ENCODE results near the gene ZSCAN2. TPM values are rescaled to one million over a fixed set of nuclear protein-coding genes. Genes with fewer than 3 reads are reported as not detected.
A peak's percentile ranks its signal among the peaks of the same experiment; 100 is the strongest.

ZSCAN2 gene
- total RNA-seq, 1 donor from 2014 or later, result 13.6 TPM

DNA sequence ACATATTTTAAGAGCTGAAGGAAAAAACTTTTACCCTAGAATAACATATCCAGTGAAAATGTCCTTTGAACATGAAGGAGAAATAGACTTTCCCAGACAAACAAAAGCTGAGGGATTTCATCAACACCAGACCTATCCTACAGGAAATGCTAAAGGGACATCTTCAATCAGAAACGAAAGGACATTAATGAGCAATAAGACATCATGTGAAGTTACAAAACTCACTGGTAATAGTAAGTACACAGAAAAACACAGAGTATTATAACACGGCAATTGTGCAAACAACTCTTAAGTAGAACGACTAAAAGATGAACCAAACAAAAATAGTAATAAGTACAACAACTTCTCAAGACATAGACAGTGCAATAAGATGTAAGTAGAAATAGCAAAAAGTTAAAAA is 3.5 kb upstream of the ZSCAN2 start:
- peaks cover 4 to 12% (median 9%) of the 10 kb centered on the region in 3 donors for H3K4me1 ChIP-seq (ENCODE audit: control insufficient read depth in 3 of 3, insufficient read depth in 3 of 3, low read length in 3 of 3)
- H3K4me3 ChIP-seq (ENCODE audit: low read length in 3 of 3), result no peak overlapping the region
- H3K27me3 ChIP-seq (ENCODE audit: control insufficient read depth in 3 of 3, insufficient read depth in 3 of 3, low read length in 3 of 3), result no peaks in the 10 kb centered on the region
- H3K9ac ChIP-seq (ENCODE audit: low read depth in 1 of 3, low read length in 3 of 3), result no peak overlapping the region
- H3K9me3 ChIP-seq (ENCODE audit: control insufficient read depth in 3 of 3, low read length in 3 of 3), result no peaks in the 10 kb centered on the region
- no peaks in the 10 kb centered on the region for H3K36me3 ChIP-seq (ENCODE audit: control insufficient read depth in 3 of 3, insufficient read depth in 3 of 3, low read length in 3 of 3)
- no peak overlapping the region for H3K27ac ChIP-seq (ENCODE audit: low read depth, low read length)

DNA sequence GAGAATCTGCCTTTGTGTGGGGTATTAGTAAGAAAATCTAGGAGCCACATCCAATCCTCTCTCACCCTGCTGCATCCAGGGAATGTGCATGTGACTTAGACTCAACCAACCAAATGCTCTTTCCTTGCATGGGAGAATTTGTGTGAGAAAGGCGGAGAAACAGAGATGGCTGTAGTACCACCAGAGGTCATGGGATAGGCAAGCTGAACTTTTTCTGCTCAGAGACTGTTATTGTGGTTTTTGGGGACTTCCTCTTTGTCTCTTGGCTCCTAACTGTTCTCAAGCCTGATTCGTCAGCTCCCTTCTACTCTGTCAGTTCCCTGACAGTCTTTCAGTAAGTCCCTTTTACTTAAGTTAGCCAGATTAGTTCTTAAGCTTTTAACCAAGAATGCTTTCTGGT is 2.6 kb upstream of the ZSCAN2 start:
- H3K4me3 ChIP-seq (ENCODE audit: low read length in 3 of 3), result no peak overlapping the region
- no peak overlapping the region for H3K9ac ChIP-seq (ENCODE audit: low read depth in 1 of 3, low read length in 3 of 3)
- H3K27ac ChIP-seq (ENCODE audit: low read depth, low read length), result peak overlapping the region; percentile 7
- H3K27me3 ChIP-seq (ENCODE audit: control insufficient read depth in 3 of 3, insufficient read depth in 3 of 3, low read length in 3 of 3), result no peaks in the 10 kb centered on the region
- H3K4me1 ChIP-seq (ENCODE audit: control insufficient read depth in 3 of 3, insufficient read depth in 3 of 3, low read length in 3 of 3), result peaks cover 4 to 12% (median 9%) of the 10 kb centered on the region in 3 donors
- H3K9me3 ChIP-seq (ENCODE audit: control insufficient read depth in 3 of 3, low read length in 3 of 3), result no peaks in the 10 kb centered on the region
- H3K36me3 ChIP-seq (ENCODE audit: control insufficient read depth in 3 of 3, insufficient read depth in 3 of 3, low read length in 3 of 3), result no peaks in the 10 kb centered on the region

DNA sequence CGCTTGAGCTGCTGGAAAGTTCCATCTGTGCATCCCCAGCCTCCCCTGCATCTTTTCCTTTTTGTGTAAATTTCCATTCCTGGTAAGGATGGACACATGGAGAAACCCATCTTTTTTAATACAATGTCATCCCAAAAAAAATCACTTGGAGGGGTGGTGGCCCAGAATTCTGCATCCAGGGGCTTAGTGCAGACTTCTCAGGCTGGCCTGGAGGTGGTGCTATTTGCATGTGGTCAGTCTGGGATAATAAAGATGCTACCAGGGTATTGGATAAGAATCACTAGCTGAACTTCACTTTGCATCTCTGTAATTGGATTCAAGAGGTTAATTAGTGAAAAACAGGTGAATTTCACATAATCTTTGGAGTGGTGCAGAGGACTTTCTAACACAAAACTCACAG is 1.8 kb upstream of the ZSCAN2 start:
- Histone ChIP-seq H3K27me3 (ENCODE audit: control insufficient read depth in 3 of 3, insufficient read depth in 3 of 3, low read length in 3 of 3) (no peaks in the 10 kb centered on the region), H3K9me3 (ENCODE audit: control insufficient read depth in 3 of 3, low read length in 3 of 3) (no peaks in the 10 kb centered on the region), H3K36me3 (ENCODE audit: control insufficient read depth in 3 of 3, insufficient read depth in 3 of 3, low read length in 3 of 3) (peaks cover 3 to 5% (median 4%) of the 10 kb centered on the region in 3 donors), H3K4me3 (ENCODE audit: low read length in 3 of 3) (no peak overlapping the region), H3K4me1 (ENCODE audit: control insufficient read depth in 3 of 3, insufficient read depth in 3 of 3, low read length in 3 of 3) (peaks cover 4 to 12% (median 9%) of the 10 kb centered on the region in 3 donors), H3K27ac (ENCODE audit: low read depth, low read length) (peak overlapping the region; percentile 7), H3K9ac (ENCODE audit: low read depth in 1 of 3, low read length in 3 of 3) (no peak overlapping the region)

DNA sequence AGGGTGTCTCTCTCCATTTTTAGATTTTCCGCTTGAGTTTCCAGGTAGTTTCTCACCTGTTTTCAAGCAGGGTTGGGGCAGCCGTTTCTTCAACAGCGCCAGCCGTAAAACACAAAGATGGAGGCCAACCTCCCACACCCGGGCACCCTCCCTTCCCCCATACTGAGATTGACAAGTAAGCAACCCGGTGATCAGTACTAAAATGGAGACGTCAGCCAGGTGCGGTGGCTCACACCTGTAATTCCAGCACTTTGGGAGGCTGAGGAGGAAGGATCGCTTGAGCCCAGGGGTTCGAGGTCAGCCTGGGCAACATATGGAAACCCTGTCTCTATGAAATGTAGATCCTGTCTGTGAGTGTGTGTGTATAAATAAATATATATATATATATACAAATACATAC is 903 bp upstream of the ZSCAN2 start:
- Histone ChIP-seq H3K27ac (ENCODE audit: low read depth, low read length) (no peak overlapping the region), H3K27me3 (ENCODE audit: control insufficient read depth in 3 of 3, insufficient read depth in 3 of 3, low read length in 3 of 3) (no peaks in the 10 kb centered on the region), H3K4me1 (ENCODE audit: control insufficient read depth in 3 of 3, insufficient read depth in 3 of 3, low read length in 3 of 3) (peaks cover 4 to 12% (median 9%) of the 10 kb centered on the region in 3 donors), H3K4me3 (ENCODE audit: low read length in 3 of 3) (peak overlapping the region; percentile 36 to 95 (median 93)), H3K9me3 (ENCODE audit: control insufficient read depth in 3 of 3, low read length in 3 of 3) (no peaks in the 10 kb centered on the region), H3K36me3 (ENCODE audit: control insufficient read depth in 3 of 3, insufficient read depth in 3 of 3, low read length in 3 of 3) (peaks cover 7 to 9% (median 7%) of the 10 kb centered on the region in 3 donors), H3K9ac (ENCODE audit: low read depth in 1 of 3, low read length in 3 of 3) (no peak overlapping the region)

DNA sequence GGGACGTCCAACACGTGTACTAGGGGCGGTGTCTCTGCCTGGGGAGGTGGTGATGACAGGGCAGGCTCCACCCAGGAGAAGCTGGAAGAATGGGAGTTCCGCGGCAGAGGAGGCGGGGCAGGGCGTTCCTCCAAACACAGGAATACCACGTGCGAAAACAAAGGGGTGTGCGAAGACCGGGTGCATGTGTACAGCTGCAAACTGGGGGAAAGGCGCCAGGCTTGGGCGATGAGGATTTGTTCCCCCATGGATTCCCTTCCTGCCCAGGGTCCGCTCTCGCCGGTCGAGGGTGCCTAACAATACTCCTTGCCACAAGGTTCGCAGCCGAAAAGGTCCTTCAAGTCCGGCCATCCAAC is 500 bp upstream of the ZSCAN2 start:
- Histone ChIP-seq H3K36me3 (ENCODE audit: control insufficient read depth in 3 of 3, insufficient read depth in 3 of 3, low read length in 3 of 3) (peaks cover 8 to 11% (median 10%) of the 10 kb centered on the region in 3 donors), H3K27me3 (ENCODE audit: control insufficient read depth in 3 of 3, insufficient read depth in 3 of 3, low read length in 3 of 3) (no peaks in the 10 kb centered on the region), H3K27ac (ENCODE audit: low read depth, low read length) (peak overlapping the region; percentile 54), H3K9ac (ENCODE audit: low read depth in 1 of 3, low read length in 3 of 3) (peak overlapping the region; percentile 70 to 90 (median 80)), H3K4me3 (ENCODE audit: low read length in 3 of 3) (peak overlapping the region; percentile 93 to 97 (median 95)), H3K9me3 (ENCODE audit: control insufficient read depth in 3 of 3, low read length in 3 of 3) (no peaks in the 10 kb centered on the region), H3K4me1 (ENCODE audit: control insufficient read depth in 3 of 3, insufficient read depth in 3 of 3, low read length in 3 of 3) (peaks cover 4 to 14% (median 9%) of the 10 kb centered on the region in 3 donors)

DNA sequence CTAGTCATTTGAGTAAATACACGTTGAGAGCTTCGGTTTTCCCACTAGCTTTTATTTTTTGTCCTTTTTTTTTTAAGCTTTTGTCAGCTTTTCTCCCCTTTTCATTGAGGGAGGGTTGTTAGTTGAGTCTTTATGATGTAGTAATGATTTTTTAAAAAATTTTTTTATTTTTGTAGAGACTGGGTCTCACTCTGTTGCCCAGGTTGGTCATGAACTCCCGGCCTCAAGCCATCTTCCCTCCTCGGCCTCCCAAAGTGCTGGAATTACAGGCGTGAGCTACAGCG is 688 bp downstream of the ZSCAN2 start:
- H3K27me3 ChIP-seq (ENCODE audit: control insufficient read depth in 3 of 3, insufficient read depth in 3 of 3, low read length in 3 of 3), result no peaks in the 10 kb centered on the region
- no peak overlapping the region for H3K27ac ChIP-seq (ENCODE audit: low read depth, low read length)
- peak overlapping the region; percentile 81 to 90 (median 82) for H3K9ac ChIP-seq (ENCODE audit: low read depth in 1 of 3, low read length in 3 of 3)
- H3K36me3 ChIP-seq (ENCODE audit: control insufficient read depth in 3 of 3, insufficient read depth in 3 of 3, low read length in 3 of 3), result peaks cover 12 to 19% (median 15%) of the 10 kb centered on the region in 3 donors
- H3K4me1 ChIP-seq (ENCODE audit: control insufficient read depth in 3 of 3, insufficient read depth in 3 of 3, low read length in 3 of 3), result peaks cover 4 to 15% (median 9%) of the 10 kb centered on the region in 3 donors
- H3K4me3 ChIP-seq (ENCODE audit: low read length in 3 of 3), result peak overlapping the region; percentile 93 to 97 (median 95)
- no peaks in the 10 kb centered on the region for H3K9me3 ChIP-seq (ENCODE audit: control insufficient read depth in 3 of 3, low read length in 3 of 3)

DNA sequence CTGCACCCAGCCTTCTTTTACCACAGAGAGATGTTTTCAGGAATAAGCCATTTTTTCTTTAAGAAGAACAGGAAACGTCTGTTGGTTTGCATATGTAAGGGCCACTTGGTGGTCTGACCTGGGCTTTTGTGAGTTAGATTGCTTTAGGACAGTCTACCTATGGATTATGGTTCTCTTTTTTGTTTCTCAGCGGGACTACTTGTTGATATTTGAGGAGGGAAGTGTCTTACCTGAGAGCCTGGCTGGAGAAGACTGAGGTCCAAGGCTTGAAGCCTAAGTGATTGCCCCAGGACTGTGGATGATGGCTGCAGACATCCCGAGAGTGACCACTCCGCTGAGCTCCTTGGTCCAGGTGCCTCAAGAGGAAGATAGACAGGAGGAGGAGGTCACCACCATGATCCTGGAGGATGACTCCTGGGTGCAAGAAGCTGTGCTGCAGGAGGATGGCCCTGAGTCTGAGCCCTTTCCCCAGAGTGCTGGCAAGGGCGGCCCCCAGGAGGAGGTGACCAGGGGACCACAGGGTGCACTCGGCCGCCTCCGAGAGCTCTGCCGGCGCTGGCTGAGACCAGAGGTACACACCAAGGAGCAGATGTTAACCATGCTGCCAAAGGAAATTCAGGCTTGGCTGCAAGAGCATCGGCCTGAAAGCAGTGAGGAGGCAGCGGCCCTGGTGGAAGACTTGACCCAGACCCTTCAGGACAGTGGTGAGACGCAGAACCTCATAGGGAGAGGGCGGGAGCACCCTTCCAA is 3.0 kb downstream of the ZSCAN2 start:
- Histone ChIP-seq H3K9me3 (ENCODE audit: control insufficient read depth in 3 of 3, low read length in 3 of 3) (no peaks in the 10 kb centered on the region), H3K36me3 (ENCODE audit: control insufficient read depth in 3 of 3, insufficient read depth in 3 of 3, low read length in 3 of 3) (peaks cover 12 to 19% (median 18%) of the 10 kb centered on the region in 3 donors), H3K4me3 (ENCODE audit: low read length in 3 of 3) (no peak overlapping the region), H3K4me1 (ENCODE audit: control insufficient read depth in 3 of 3, insufficient read depth in 3 of 3, low read length in 3 of 3) (peaks cover 4 to 15% (median 9%) of the 10 kb centered on the region in 3 donors), H3K9ac (ENCODE audit: low read depth in 1 of 3, low read length in 3 of 3) (no peak overlapping the region), H3K27me3 (ENCODE audit: control insufficient read depth in 3 of 3, insufficient read depth in 3 of 3, low read length in 3 of 3) (no peaks in the 10 kb centered on the region), H3K27ac (ENCODE audit: low read depth, low read length) (no peak overlapping the region)

DNA sequence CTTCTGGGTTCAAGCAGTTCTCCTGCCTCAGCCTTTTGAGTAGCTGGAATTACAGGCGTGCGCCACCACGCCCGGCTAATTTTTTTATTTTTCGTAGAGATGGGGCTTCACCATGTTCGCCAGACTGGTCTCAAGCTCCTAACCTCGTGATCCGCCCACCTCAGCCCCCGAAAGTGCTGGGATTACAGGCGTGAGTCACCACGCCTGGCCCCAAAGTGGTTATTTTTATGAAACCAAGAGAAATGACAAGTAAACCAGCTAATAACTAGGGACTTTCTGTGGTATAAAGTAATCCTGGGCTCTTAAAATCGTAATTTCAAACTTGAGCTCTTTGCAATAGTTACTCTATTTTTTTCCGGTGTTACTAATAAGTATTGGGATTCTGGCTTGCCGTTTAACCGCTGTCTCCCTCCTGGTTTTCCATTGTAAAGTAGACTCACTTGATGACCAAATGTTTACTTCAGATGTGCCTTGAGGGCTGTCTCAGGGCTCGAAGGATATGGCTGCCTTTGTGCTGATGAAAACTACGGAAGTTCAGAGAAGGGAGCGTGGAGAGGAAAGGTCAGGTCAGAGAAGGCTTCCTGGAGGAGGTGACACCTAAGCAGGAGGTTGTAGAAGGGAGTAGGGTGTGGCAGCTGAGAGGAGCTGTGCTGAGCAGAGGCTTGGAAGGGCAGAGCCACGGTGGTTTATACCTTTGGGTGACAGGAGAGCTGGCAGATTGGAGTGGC is 4.2 kb downstream of the ZSCAN2 start:
- H3K27me3 ChIP-seq (ENCODE audit: control insufficient read depth in 3 of 3, insufficient read depth in 3 of 3, low read length in 3 of 3), result no peaks in the 10 kb centered on the region
- H3K36me3 ChIP-seq (ENCODE audit: control insufficient read depth in 3 of 3, insufficient read depth in 3 of 3, low read length in 3 of 3), result peaks cover 16 to 20% (median 19%) of the 10 kb centered on the region in 3 donors
- H3K4me1 ChIP-seq (ENCODE audit: control insufficient read depth in 3 of 3, insufficient read depth in 3 of 3, low read length in 3 of 3), result peaks cover 3 to 16% (median 5%) of the 10 kb centered on the region in 3 donors
- no peak overlapping the region for H3K27ac ChIP-seq (ENCODE audit: low read depth, low read length)
- H3K9ac ChIP-seq (ENCODE audit: low read depth in 1 of 3, low read length in 3 of 3), result peak overlapping the region in 1 of 3 donors; percentile 30
- H3K9me3 ChIP-seq (ENCODE audit: control insufficient read depth in 3 of 3, low read length in 3 of 3), result no peaks in the 10 kb centered on the region
- no peak overlapping the region for H3K4me3 ChIP-seq (ENCODE audit: low read length in 3 of 3)

DNA sequence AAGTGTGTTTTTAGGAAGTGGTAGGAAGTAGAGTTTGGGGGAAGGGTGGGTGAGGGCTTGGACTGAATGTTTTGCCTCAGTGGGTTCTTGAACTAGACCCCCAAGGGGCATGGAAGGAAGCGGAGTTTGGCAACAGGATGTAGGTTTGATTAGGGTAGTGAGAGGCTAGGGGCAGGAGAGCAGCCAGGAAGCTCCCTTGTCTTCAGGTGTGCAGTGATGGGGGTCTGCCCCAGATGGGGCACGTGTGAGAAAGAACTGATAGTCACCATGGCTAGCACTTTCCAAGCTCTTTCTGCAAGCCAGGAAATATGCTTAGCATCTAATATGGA is 4.7 kb downstream of the ZSCAN2 start:
- Histone ChIP-seq H3K4me3 (ENCODE audit: low read length in 3 of 3) (no peak overlapping the region), H3K27ac (ENCODE audit: low read depth, low read length) (no peak overlapping the region)

DNA sequence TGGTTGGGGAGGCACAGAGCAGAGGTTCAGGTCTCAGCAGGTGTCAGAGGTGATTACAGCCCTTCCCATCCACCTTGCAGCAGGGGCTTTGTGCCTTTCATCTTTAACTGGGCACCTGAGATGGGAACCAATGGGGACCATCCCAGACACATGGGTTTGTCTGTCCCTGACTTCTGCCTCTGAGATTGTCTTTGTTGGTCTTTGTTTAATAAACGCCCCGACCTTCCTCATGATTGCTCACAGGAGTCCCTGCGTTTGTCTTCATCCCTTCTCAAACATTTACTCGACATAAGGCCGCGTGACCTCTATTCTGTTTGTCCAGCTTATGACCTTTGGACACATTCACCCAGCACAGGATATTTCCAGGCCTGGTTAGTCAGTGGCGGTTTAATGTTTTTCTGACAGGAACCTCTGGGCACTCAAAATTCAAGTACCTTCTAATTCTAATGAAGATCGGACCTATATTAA is 5.9 kb downstream of the ZSCAN2 start:
- H3K9me3 ChIP-seq (ENCODE audit: control insufficient read depth in 3 of 3, low read length in 3 of 3), result no peaks in the 10 kb centered on the region
- no peak overlapping the region for H3K9ac ChIP-seq (ENCODE audit: low read depth in 1 of 3, low read length in 3 of 3)
- H3K4me1 ChIP-seq (ENCODE audit: control insufficient read depth in 3 of 3, insufficient read depth in 3 of 3, low read length in 3 of 3), result peaks cover 0 to 9% (median 3%) of the 10 kb centered on the region in 3 donors
- no peak overlapping the region for H3K4me3 ChIP-seq (ENCODE audit: low read length in 3 of 3)
- H3K27ac ChIP-seq (ENCODE audit: low read depth, low read length), result no peak overlapping the region
- peaks cover 16 to 20% (median 19%) of the 10 kb centered on the region in 3 donors for H3K36me3 ChIP-seq (ENCODE audit: control insufficient read depth in 3 of 3, insufficient read depth in 3 of 3, low read length in 3 of 3)
- no peaks in the 10 kb centered on the region for H3K27me3 ChIP-seq (ENCODE audit: control insufficient read depth in 3 of 3, insufficient read depth in 3 of 3, low read length in 3 of 3)

More for the DNA sequence above, 4.7 kb downstream of the ZSCAN2 start:
- Histone ChIP-seq H3K36me3 (ENCODE audit: control insufficient read depth in 3 of 3, insufficient read depth in 3 of 3, low read length in 3 of 3) (peaks cover 16 to 20% (median 19%) of the 10 kb centered on the region in 3 donors), H3K9me3 (ENCODE audit: control insufficient read depth in 3 of 3, low read length in 3 of 3) (no peaks in the 10 kb centered on the region), H3K9ac (ENCODE audit: low read depth in 1 of 3, low read length in 3 of 3) (no peak overlapping the region), H3K4me1 (ENCODE audit: control insufficient read depth in 3 of 3, insufficient read depth in 3 of 3, low read length in 3 of 3) (peaks cover 3 to 15% (median 5%) of the 10 kb centered on the region in 3 donors), H3K27me3 (ENCODE audit: control insufficient read depth in 3 of 3, insufficient read depth in 3 of 3, low read length in 3 of 3) (no peaks in the 10 kb centered on the region)

Measured in skeletal muscle tissue (tissue), 4 donors.